Tibial artery (tissue), 4 donors: Measurements from ENCODE around the gene DPP6.

ENCODE experiments used
- DNase-seq, 2 donors: peaks; one replicate each; pipeline ENCODE4 v3.0.0-alpha.2; 2019
- H3K27ac ChIP-seq, 2 donors: fragments of 200-600 bp; sonication (generic) in 1 of 2; 1 replicate in 1 of 2; 2 replicates in 1 of 2; pipeline ENCODE4 v1.5.1; 2018 to 2019; ENCODE audit warnings: mild to moderate bottlenecking in 1 of 2
- H3K27me3 ChIP-seq, 2 donors: fragments of 200-600 bp; sonication (generic) in 1 of 2; one replicate each; pipeline versions ENCODE4 v1.5.1 to v1.6.0; 2016 to 2019
- H3K36me3 ChIP-seq, 3 donors: fragments of 200-600 bp; sonication (generic) in 2 of 3; one replicate each; pipeline ENCODE4 v1.5.1; 2016 to 2019; ENCODE audit warnings: mild to moderate bottlenecking in 2 of 3
- H3K4me1 ChIP-seq, 4 donors: fragments of 200-600 bp; sonication (generic) in 2 of 4; 1 replicate in 3 of 4; 2 replicates in 1 of 4; pipeline ENCODE4 v1.5.1; 2016 to 2019
- H3K4me3 ChIP-seq, 2 donors: fragments of 200-600 bp; sonication (generic) in 1 of 2; 1 replicate in 1 of 2; 2 replicates in 1 of 2; pipeline ENCODE4 v1.5.1; 2018 to 2019; ENCODE audit warnings: mild to moderate bottlenecking in 2 of 2
- H3K9me3 ChIP-seq, 3 donors: fragments of 200-600 bp; sonication (generic) in 1 of 3; one replicate each; pipeline ENCODE4 v1.5.1; 2016 to 2019
- CTCF ChIP-seq, 2 experiments: fragments of 200-600 bp in 1 of 2; fragments of 450-650 bp in 1 of 2; IDR thresholded peaks; one replicate each; pipeline ENCODE4 v1.5.1; 2017 to 2019; ENCODE audit warnings: antibody characterized with exemption in 2 of 2, mild to moderate bottlenecking in 1 of 2, moderate library complexity in 1 of 2
- intact Hi-C: fragments of 100-400 bp; cut with DNase I; formaldehyde crosslinking; loops from one replicate; pipeline ENCODE4 v1.15.0; 2023; ENCODE audit warnings: low total_unique reads

DPP6 gene

DNA sequence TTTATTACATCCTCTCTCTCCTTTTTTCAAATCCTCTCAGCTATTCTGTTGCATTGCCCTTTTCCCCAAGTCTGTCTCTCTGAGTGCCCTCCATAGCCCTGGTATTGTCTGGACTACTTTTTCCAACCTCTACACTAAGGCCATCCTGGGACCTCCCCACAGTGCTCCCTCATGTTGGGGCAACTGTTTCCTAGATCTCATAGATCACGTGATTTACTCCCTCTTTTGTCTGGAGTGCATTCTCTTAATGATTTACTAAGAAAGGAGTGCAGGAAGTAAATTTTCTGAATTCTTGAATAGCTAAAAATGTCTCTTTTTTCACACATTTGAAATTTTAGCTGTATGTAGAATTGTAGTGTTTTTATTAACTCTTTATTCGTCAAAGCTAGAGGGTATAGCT is 733.7 kb downstream of the DPP6 start:
- intact Hi-C loops, result no loop called here
- H3K9me3 ChIP-seq, result peaks cover 0 to 6% (median 0%) of the 10 kb centered on the region in 3 donors
- DNase-seq, result no peak
- no peaks in the 10 kb centered on the region for H3K36me3 ChIP-seq
- no peak for TF ChIP-seq CTCF (IDR thresholded peaks at IDR 0.05)
- no peaks in the 10 kb centered on the region for H3K4me1 ChIP-seq
- H3K4me3 ChIP-seq, result no peak overlapping the region
- no peaks in the 10 kb centered on the region for H3K27me3 ChIP-seq
- no peak overlapping the region for H3K27ac ChIP-seq

DNA sequence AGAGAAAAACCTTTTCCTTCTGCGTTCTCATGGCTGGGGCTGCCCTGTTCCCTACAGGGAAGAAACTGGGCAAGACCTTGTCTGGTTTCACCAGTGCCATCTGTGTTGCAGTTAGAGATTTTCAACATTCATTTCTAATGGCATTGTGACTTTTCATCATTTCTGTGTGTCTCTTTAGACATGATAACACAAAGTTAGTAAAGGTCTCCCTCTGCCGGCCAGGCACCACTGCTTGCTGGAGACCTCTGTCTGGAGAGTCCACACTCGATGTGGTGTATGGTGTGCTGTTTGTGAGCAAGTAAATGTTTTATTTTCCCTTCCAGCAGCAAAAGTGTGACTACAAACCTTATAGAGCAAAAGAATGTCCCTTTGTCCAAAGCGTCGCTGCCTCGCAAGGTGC is 737.2 kb downstream of the DPP6 start:
- H3K36me3 ChIP-seq, result no peaks in the 10 kb centered on the region
- intact Hi-C loops, result no loop called here
- no peak overlapping the region for H3K4me3 ChIP-seq
- no peak for DNase-seq
- no peaks in the 10 kb centered on the region for H3K4me1 ChIP-seq
- peaks cover 0 to 6% of the 10 kb centered on the region in 2 donors for H3K27me3 ChIP-seq
- H3K27ac ChIP-seq, result no peak overlapping the region
- no peak for TF ChIP-seq CTCF (IDR thresholded peaks at IDR 0.05)
- peaks cover 0 to 4% (median 0%) of the 10 kb centered on the region in 3 donors for H3K9me3 ChIP-seq

DNA sequence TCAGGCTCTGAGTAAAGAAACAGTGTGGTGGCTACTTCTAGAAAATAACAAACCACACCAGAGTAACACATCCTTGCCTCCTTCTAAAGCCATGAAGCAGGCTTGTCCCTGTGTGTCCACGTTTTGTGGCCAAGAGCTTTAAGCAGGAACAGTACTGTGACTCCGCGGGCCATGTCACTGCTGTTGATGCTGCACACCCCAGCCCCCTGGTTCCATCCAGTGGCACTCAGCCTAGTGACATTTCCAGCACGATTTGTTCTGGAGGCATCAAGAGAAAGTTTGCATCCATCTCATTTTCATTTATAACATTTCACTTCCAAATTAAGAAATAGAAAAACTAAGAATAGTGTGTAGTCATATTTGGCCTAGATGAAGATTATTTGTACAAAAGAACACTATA is 739.4 kb downstream of the DPP6 start:
- Histone ChIP-seq H3K4me3 (no peak overlapping the region), H3K4me1 (no peaks in the 10 kb centered on the region), H3K9me3 (no peaks in the 10 kb centered on the region), H3K27ac (no peak overlapping the region), H3K36me3 (no peaks in the 10 kb centered on the region), H3K27me3 (peaks cover 0 to 8% of the 10 kb centered on the region in 2 donors)
- DNase-seq, result no peak
- TF ChIP-seq CTCF (IDR thresholded peaks at IDR 0.05), result no peak
- intact Hi-C loops, result no loop called here

DNA sequence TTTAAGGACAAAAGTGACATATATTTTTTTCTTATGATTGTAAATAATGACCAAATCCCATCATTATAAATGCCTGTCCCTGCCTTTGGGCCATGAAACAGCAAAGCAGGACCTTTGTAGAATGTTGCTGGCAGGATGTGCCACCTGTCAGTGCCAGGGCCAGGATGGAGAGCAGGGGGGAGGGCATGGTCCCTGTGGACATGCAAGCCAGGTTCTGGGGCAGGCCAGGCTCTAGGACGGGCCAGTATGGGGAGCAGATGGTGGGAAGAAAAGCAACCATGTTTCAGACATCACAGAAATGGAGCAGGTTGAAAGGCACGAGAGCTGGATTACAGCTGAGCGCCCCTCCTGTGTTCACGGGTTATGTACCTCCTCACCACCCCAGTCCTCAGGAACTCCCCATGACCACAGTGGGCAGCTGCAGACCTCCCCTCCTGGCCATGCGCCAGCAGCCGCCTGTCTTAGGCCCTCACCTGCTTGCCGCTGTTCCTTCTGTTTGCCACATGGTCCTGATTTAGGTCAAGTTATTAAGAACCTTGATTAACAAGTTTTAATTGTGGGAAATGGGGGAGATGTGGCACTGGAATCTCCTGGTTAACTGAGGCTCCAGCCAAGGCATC is 740.3 kb downstream of the DPP6 start:
- no peak overlapping the region for H3K4me3 ChIP-seq
- peaks cover 0 to 8% of the 10 kb centered on the region in 2 donors for H3K27me3 ChIP-seq
- no peak for TF ChIP-seq CTCF (IDR thresholded peaks at IDR 0.05)
- no peaks in the 10 kb centered on the region for H3K36me3 ChIP-seq
- H3K4me1 ChIP-seq, result no peaks in the 10 kb centered on the region
- DNase-seq, result no peak
- no peak overlapping the region for H3K27ac ChIP-seq
- H3K9me3 ChIP-seq, result no peaks in the 10 kb centered on the region
- intact Hi-C loops, result no loop called here

DNA sequence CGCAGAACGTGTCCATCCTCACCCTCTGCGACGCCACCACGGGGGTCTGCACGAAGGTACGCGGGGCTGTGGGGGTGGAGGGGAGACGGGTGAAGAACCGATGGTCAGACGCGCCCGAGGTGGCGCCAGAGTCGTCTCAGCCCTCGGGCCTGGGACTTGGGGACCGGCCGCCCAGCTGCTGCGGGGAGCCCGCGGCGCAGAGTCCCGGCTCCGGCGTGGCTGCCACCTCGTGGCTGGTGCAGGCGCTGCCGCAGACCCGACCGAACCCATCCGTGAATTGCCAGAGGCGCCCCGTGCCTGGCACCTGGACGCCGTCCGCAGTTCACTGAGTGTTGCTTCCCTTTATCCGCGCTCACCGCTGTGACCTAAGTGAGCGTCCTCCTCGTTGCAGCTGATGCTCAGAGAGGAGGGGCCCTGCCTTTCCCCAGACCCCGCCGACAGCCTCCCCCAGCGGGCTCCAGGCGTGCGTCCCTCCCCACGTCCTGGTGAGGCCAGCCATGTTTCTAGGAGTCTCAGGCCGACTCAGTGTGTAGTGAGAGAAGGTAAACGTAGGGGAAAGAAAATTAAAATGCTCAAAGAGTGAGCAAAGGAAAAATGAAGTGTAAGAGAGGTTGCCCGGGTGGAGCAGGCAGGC is 742.1 kb downstream of the DPP6 start:
- Histone ChIP-seq H3K36me3 (no peaks in the 10 kb centered on the region), H3K9me3 (no peaks in the 10 kb centered on the region), H3K27ac (no peak overlapping the region), H3K4me1 (no peaks in the 10 kb centered on the region), H3K27me3 (peaks cover 0 to 10% of the 10 kb centered on the region in 2 donors), H3K4me3 (no peak overlapping the region)
- intact Hi-C loops, result no loop called here
- DNase-seq, result no peak
- no peak for TF ChIP-seq CTCF (IDR thresholded peaks at IDR 0.05)
